HG03045 (cell line): Measurements from ENCODE around the gene BTBD7.

Experiments used
- ATAC-seq: cut with Tn5 transposase; IDR thresholded peaks from one replicate; pipeline ENCODE4 v1.9.1; 2021; ENCODE audit warnings: mild to moderate bottlenecking, moderate library complexity; ENCODE audit not compliant: unreplicated experiment

BTBD7 gene

GRCh38 chr14:93200553-93200952 lies 132.3 kb downstream of the BTBD7 start:
- ATAC-seq, result no peak

GRCh38 chr14:93199031-93199430 lies 133.8 kb downstream of the BTBD7 start:
- ATAC-seq, result no peak

GRCh38 chr14:93195316-93195999 lies 137.4 kb downstream of the BTBD7 start:
- no peak for ATAC-seq
